ENCODE measurements around the gene FBXW10B.
"Not testable (repeated sequence)": the region's sequence is repeated elsewhere in the genome, so short reads cannot be mapped to it uniquely, and the experiment has no call there.

Gene FBXW10B

DNA sequence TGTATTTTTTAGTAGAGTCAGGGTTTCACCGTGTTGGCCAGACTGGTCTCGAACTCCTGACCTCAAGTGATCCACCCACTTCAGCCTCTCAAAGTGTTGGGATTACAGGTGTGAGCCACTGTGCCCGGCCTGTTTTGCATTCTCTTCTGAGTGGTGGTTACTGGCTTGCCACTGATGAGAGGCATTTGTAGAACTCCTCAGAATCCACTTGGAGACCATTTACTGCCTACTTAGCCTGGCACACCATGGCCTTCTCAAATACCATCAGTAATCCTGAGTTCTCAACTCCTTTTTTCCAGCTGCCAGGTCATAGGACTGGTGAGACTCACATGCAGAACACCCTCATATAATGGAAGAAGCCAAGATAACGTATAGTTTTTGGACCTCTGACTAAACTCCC is 22.5 kb upstream of the FBXW10B start:
- DNase-seq (ENCODE audit: low read depth in 2 of 2) = not testable (repeated sequence)

DNA sequence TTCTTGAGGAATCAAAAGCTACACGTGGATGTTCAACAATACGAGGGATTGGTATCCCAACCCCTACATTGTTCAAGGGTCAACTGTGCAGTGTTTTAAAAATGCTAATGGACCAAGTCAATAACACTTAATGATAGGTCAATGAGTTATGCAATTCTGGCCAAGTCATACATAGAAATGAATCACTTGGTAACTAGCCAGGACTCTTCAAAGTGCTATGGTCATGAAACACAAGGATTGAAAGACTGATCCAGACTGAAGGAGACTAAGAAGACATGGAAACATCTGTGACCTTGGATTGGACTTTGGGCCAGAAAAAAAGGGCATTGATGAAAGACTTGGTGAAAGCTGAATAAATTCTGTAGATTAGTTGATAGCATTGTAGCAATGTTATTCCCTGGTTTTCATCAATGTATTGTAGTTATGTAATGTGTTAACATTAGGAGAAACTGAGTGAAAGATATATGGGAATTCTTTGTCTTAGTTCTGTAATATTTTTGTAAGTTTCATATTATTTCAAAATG is 11.5 kb upstream of the FBXW10B start:
- not testable (repeated sequence) for DNase-seq (ENCODE audit: low read depth in 2 of 2)

DNA sequence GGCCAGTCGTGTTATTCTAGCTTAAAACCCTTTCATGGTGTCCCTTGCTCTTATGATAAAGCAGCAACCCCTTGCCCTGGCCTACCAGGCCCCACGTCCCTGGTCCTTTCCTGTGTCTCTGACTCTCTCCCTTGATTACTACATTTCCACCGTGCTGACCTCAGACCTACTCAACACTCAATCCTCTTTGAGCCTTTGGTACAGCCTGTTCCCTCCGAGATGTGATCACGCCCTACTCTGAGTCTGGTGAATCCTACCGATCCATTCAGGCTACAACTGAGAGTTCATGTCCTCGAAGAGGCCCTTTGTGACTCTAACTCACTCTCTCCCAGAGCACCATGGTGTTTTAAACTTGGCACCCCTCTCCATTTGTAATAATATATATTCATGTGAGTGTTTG is 10.5 kb upstream of the FBXW10B start:
- not testable (repeated sequence) for DNase-seq (ENCODE audit: low read depth in 2 of 2)

GRCh38 chr17:15623661-15624209 is 4.2 kb upstream of the FBXW10B start:
- not testable (repeated sequence) for DNase-seq (ENCODE audit: low read depth in 2 of 2)

- DNase-seq (ENCODE audit: low read depth in 2 of 2) = not testable (repeated sequence)
Measured at GRCh38 chr17:15623255-15623654, 3.8 kb upstream of the FBXW10B start.

DNA sequence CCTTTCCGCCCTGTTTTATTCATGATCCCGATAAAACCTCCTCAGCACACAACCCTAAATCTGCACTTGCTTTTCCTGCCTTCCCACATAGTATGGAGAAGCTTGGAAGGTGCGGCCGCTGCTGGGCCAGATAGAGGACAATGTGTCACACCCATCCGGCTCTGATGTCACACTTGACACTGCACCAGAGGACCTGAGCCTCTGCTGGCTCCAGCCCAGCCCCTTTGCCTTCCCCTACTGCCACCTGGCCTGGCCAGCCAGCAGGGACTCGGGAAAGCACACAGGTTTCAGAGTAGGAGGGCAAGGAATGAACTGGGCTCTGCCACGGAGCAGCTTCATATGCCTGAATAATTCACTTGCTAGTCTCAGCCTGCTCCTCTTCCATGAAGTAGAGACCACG is 2.6 kb upstream of the FBXW10B start:
- DNase-seq (ENCODE audit: low read depth in 2 of 2) = not testable (repeated sequence)

DNA sequence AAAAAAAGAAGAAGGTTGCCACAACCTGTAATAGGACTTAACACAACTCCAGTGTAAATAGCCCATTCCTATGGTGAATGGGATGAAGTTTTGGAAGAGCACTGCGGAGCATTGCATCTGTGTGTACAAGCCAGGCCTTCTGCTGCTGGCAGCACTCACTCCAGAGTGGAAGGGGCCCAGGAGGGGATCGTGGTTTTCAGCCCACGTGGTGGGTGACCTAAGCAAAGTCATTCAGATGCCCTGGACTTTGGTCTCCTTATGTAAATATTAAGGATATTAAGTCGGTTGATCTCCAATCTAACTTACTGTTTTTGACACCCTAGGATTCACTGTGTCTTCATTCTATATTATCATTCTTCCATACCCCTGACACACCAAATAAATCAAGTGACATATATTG is 2.7 kb downstream of the FBXW10B start:
- DNase-seq (ENCODE audit: low read depth in 2 of 2) = not testable (repeated sequence)

GRCh38 chr17:15615850-15616249 is 3.7 kb downstream of the FBXW10B start:
- DNase-seq (ENCODE audit: low read depth in 2 of 2) = not testable (repeated sequence)

DNA sequence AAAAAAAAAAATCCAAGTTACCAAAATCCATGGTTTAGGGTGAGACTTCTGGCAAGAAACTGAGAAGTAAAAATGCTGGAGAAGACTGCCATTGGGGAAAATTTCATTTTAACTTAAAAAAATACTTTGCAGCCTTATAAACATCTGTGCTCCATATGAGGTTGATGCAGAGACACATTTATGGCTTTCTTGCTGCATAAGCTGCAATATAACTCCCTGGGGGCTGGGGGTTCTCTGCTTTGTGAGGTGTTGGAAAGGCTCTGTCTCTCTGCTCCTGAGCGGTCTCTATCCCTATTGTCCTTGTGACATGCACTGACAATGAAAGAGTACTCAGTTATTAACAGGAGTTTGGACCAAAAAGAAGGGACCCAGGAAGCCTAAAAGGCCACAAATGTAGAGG is 6.4 kb downstream of the FBXW10B start:
- not testable (repeated sequence) for DNase-seq (ENCODE audit: low read depth in 2 of 2)

GRCh38 chr17:15592960-15593359 is 26.5 kb downstream of the FBXW10B start:
- DNase-seq (ENCODE audit: low read depth in 2 of 2) = not testable (repeated sequence)

- not testable (repeated sequence) for DNase-seq (ENCODE audit: low read depth in 2 of 2)
Measured at GRCh38 chr17:15591986-15592385, 27.5 kb downstream of the FBXW10B start.

- not testable (repeated sequence) for DNase-seq (ENCODE audit: low read depth in 2 of 2)
Measured at GRCh38 chr17:15590844-15591243, 28.7 kb downstream of the FBXW10B start.

- DNase-seq (ENCODE audit: low read depth in 2 of 2) = not testable (repeated sequence)
Measured at GRCh38 chr17:15589544-15590536, 29.7 kb downstream of the FBXW10B start.

DNA sequence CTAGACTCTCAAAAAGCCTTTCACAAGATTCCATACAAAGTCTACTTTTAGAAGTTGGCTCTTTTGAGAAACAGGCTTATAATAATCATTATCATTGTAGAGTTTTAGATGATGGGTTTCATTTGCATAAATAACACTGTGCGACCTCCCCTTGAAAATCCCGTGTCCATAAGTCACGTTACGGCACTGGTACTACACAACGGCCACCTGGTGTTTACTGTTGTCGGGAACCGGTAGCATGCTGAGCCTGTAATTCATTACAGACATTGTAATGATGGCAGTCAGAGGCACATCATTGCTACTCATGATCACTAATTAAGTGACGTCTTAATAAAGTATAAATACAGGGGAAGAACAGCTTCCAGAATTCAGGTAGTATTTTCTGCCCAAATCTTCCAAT is 31.5 kb downstream of the FBXW10B start:
- DNase-seq (ENCODE audit: low read depth in 2 of 2) = not testable (repeated sequence)

DNA sequence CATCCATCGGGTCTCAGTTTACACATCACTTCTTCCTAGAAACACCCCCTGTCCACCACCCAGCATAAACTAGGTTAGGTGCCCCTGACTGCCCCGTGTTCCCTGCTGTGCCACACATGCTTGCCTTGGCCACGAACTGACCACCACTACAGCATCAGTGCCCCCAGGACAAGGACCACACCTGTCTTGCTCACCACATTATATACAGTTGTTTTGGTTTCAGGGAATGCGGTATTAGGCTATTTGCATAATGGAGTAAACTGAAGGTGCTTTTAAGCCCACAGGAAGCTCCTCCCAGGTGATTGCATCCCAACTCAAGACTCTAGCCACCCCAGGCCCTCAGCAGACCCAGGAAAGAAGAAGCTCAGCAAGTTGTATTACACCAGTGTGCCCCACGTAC is 36.2 kb downstream of the FBXW10B start:
- not testable (repeated sequence) for DNase-seq (ENCODE audit: low read depth in 2 of 2)

GRCh38 chr17:15581462-15581861 is 38.0 kb downstream of the FBXW10B start:
- DNase-seq (ENCODE audit: low read depth in 2 of 2) = not testable (repeated sequence)

- DNase-seq (ENCODE audit: low read depth in 2 of 2) = not testable (repeated sequence)
Measured at GRCh38 chr17:15576848-15577247, 42.7 kb downstream of the FBXW10B start.

GRCh38 chr17:15574660-15575059 is 44.8 kb downstream of the FBXW10B start:
- DNase-seq (ENCODE audit: low read depth in 2 of 2) = not testable (repeated sequence)

GRCh38 chr17:15573870-15574269 is 45.6 kb downstream of the FBXW10B start:
- DNase-seq (ENCODE audit: low read depth in 2 of 2) = not testable (repeated sequence)
